ENCODE data around the gene ABCG4. TPM values are rescaled to one million over a fixed set of nuclear protein-coding genes. Genes with fewer than 3 reads are reported as not detected.
A peak's percentile ranks its signal among the peaks of the same experiment; 100 is the strongest.
"Not testable (repeated sequence)": the region's sequence is repeated elsewhere in the genome, so short reads cannot be mapped to it uniquely, and the experiment has no call there.

ABCG4 gene
- total and polyA plus RNA-seq, 2 of the 8 experiments (the other 6 are each of a cell fraction or from before 2014, with no cell fraction given) = 1.8 to 2.3 TPM

DNA sequence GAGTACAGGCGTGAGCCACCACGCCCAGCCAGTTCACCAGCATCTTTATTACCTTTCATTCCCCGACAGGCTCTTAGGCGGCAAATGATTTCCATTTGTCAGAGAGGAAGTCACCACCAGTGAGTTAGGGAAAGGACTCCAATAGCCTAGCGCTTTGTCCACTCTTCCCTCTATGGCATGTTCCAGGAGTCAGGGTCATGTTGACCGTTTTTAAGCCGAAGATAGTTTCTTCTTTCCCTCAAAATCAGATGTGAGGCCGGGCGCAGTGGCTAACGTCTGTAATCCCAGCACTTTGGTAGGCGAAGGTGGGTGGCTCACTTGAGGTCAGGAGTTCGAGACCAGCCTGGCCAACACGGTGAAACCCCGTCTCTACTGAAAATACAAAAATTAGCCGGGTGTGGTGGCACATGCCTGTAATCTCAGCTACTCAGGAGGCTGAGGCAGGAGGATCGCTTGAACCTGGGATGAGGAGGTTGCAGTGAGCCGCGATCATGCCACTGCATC, 45.6 kb upstream of the ABCG4 start:
- FAIRE-seq; H2BK15ac ChIP-seq (ENCODE audit: low read length); H2BK5ac ChIP-seq (ENCODE audit: low read depth, low read length); H3K79me1 ChIP-seq (ENCODE audit: low read depth, low read length); H4K8ac ChIP-seq (ENCODE audit: extremely low read depth, insufficient read depth, low read length); H2BK120ac ChIP-seq (replicated peaks; ENCODE audit: low read depth, low read length); H2BK20ac ChIP-seq (ENCODE audit: low read length); H3K36me3 ChIP-seq (ENCODE audit: control insufficient read depth in 2 of 4, insufficient read depth in 4 of 4, low read length in 3 of 4); DNase-seq (ENCODE audit: low read depth in 1 of 2, low spot score in 2 of 2); H3K27me3 ChIP-seq (replicated peaks in 1 of 4; ENCODE audit: control insufficient read depth in 3 of 4, extremely low read depth in 1 of 4, insufficient read depth in 3 of 4, low read length in 3 of 4); H3K27ac ChIP-seq (ENCODE audit: low read depth, low read length); H3K23ac ChIP-seq (ENCODE audit: insufficient read length); H3K56ac ChIP-seq (replicated peaks; ENCODE audit: insufficient read length, low read depth, low read length); H4K20me1 ChIP-seq (replicated peaks in 1 of 2; ENCODE audit: control insufficient read depth in 1 of 2, insufficient read depth in 2 of 2, low read length in 2 of 2); H4K91ac ChIP-seq (replicated peaks; ENCODE audit: insufficient read length, low read length); H2AFZ ChIP-seq (ENCODE audit: low read length); H4K5ac ChIP-seq (ENCODE audit: insufficient read length, low read depth, low read length); H3K9me3 ChIP-seq (ENCODE audit: insufficient read depth in 2 of 2, low read depth in 1 of 2, low read length in 1 of 2); H3K4ac ChIP-seq (replicated peaks; ENCODE audit: insufficient read length, low read depth, low read length); H3K14ac ChIP-seq (ENCODE audit: insufficient read length): not testable (repeated sequence)
- WGBS, 2 experiments (ENCODE audit: extremely low coverage in 1 of 2, insufficient coverage in 1 of 2, insufficient read length in 1 of 2, insufficient replicate concordance in 2 of 2, low coverage in 1 of 2, low lambda C conversion rate in 2 of 2, missing lambda C conversion rate in 1 of 2) = 91% methylated on average over 18 of the region's 18 CpGs; no CpG with 5 or more reads in 1 of the 2 experiments
- H2AK5ac ChIP-seq (ENCODE audit: low read depth, low read length) = 0 out of 2 replicates have a peak overlapping the region, but pooled peaks have one; percentile 58
- peak overlapping the region; percentile 92 to 98 for H3K4me2 ChIP-seq (ENCODE audit: insufficient read depth in 1 of 2, low read depth in 2 of 2, low read length in 2 of 2)
- H3K4me3 ChIP-seq (ENCODE audit: extremely low read depth in 1 of 4, insufficient read depth in 2 of 4, low read depth in 3 of 4, low read length in 4 of 4) = peak overlapping the region in 1 of 4 experiments; percentile 90; a peak in 2 of 8 replicates
- H3K23me2 ChIP-seq (ENCODE audit: low read depth, low read length) = peaks cover 29% of the 10 kb centered on the region
- H3K18ac ChIP-seq (ENCODE audit: extremely low read depth, low read length) = peak overlapping the region; percentile 51; the same call in 1 of the 2 replicates
- H3K4me1 ChIP-seq (replicated peaks in 1 of 4; ENCODE audit: control insufficient read depth in 3 of 4, insufficient read depth in 4 of 4, low read length in 3 of 4) = peaks cover 3 to 25% (median 7%) of the 10 kb centered on the region in 4 experiments
- H3K9ac ChIP-seq (replicated peaks in 1 of 4; ENCODE audit: extremely low read depth in 1 of 4, low read depth in 3 of 4, low read length in 3 of 4) = peak overlapping the region in 1 of 4 experiments; percentile 2; a peak in 1 of 7 replicates
- CTCF ChIA-PET (ENCODE audit: partially characterized antibody) = interaction anchor here (0.8 to 1.8 kb wide), 10 partner anchors 11 to 220 kb away, joined by 3 to 9 read pairs (median 4); partner anchors contain the start of gene VPS11
- peak overlapping the region; percentile 81 for H2BK12ac ChIP-seq (ENCODE audit: low read depth, low read length)
- POLR2A ChIA-PET (ENCODE audit: partially characterized antibody) = interaction anchor here (0.8 to 2.1 kb wide), 9 partner anchors 13 to 213 kb away, joined by 3 to 17 read pairs (median 6); partner anchors contain the start of genes HINFP, HMBS, MCAM and TRAPPC4
- H3K79me2 ChIP-seq (ENCODE audit: control insufficient read depth in 1 of 2, insufficient read depth in 2 of 2, low read length in 2 of 2) = peaks cover 0 to 12% of the 10 kb centered on the region in 2 experiments; a peak in 2 of 4 replicates

All from H1 (cell line).